HG03139 (cell line): ENCODE results near the gene ALK.

ENCODE experiments used
- ATAC-seq: cut with Tn5 transposase; IDR thresholded peaks from one replicate; pipeline ENCODE4 v1.9.1; 2021; ENCODE audit not compliant: unreplicated experiment

Gene ALK

GRCh38 chr2:29549069-29549380 lies 372.4 kb downstream of the ALK start:
- no peak for ATAC-seq

- no peak for ATAC-seq
Measured at GRCh38 chr2:29544917-29545316, 376.5 kb downstream of the ALK start.

GRCh38 chr2:29544031-29544430 lies 377.4 kb downstream of the ALK start:
- ATAC-seq, result no peak

- ATAC-seq, result no peak
Measured at GRCh38 chr2:29535188-29535587, 386.2 kb downstream of the ALK start.

GRCh38 chr2:29532436-29532835 lies 388.9 kb downstream of the ALK start:
- no peak for ATAC-seq

- ATAC-seq, result no peak
Measured at GRCh38 chr2:29531626-29532025, 389.8 kb downstream of the ALK start.

GRCh38 chr2:29530281-29530680 lies 391.1 kb downstream of the ALK start:
- no peak for ATAC-seq

GRCh38 chr2:29528891-29529520 lies 392.4 kb downstream of the ALK start:
- ATAC-seq, result no peak

GRCh38 chr2:29528371-29528770 lies 393.0 kb downstream of the ALK start:
- no peak for ATAC-seq

- ATAC-seq, result no peak
Measured at GRCh38 chr2:29527947-29528346, 393.4 kb downstream of the ALK start.

GRCh38 chr2:29526587-29527586 lies 394.5 kb downstream of the ALK start:
- ATAC-seq, result no peak

GRCh38 chr2:29525921-29526320 lies 395.5 kb downstream of the ALK start:
- ATAC-seq, result no peak

- ATAC-seq, result no peak
Measured at GRCh38 chr2:29524652-29525051, 396.7 kb downstream of the ALK start.

GRCh38 chr2:29522951-29523669 lies 398.3 kb downstream of the ALK start:
- ATAC-seq, result no peak

- ATAC-seq, result no peak
Measured at GRCh38 chr2:29520001-29520400, 401.4 kb downstream of the ALK start.

GRCh38 chr2:29519338-29519925 lies 402.0 kb downstream of the ALK start:
- ATAC-seq, result no peak

- ATAC-seq, result no peak
Measured at GRCh38 chr2:29518646-29519337, 402.6 kb downstream of the ALK start.

GRCh38 chr2:29518010-29518409 lies 403.4 kb downstream of the ALK start:
- no peak for ATAC-seq

- no peak for ATAC-seq
Measured at GRCh38 chr2:29517413-29517812, 404.0 kb downstream of the ALK start.

GRCh38 chr2:29516767-29517166 lies 404.6 kb downstream of the ALK start:
- ATAC-seq, result no peak

GRCh38 chr2:29509878-29510277 lies 411.5 kb downstream of the ALK start:
- no peak for ATAC-seq
